Heart right ventricle (tissue), 16 donors: ENCODE data around the gene BRME1. TPM values are rescaled to one million over a fixed set of nuclear protein-coding genes. Genes with fewer than 3 reads are reported as not detected.

Source experiments
- ATAC-seq, 8 donors: fragments of 200-7000 bp; cut with Tn5 transposase; one replicate each; pipeline ENCODE4 v1.9.1; 2020; ENCODE audit warnings: mild to moderate bottlenecking in 8 of 8, moderate library complexity in 8 of 8, moderate number of reproducible peaks in 1 of 8
- DNase-seq, 2 donors: peaks; one replicate each; pipeline ENCODE4 v3.0.0-alpha.2; 2020
- H3K27ac ChIP-seq, 10 donors: fragments of 200-600 bp; sonication (generic) in 2 of 10; one replicate each; pipeline versions ENCODE4 v1.5.0 to v1.8.0; 2020 to 2022; ENCODE audit warnings: mild to moderate bottlenecking in 3 of 10
- H3K27me3 ChIP-seq, 7 donors: fragments of 200-600 bp; one replicate each; pipeline ENCODE4 v1.8.0; 2021 to 2022; ENCODE audit warnings: mild to moderate bottlenecking in 2 of 7
- H3K36me3 ChIP-seq, 9 donors: fragments of 200-600 bp; sonication (generic) in 1 of 9; one replicate each; pipeline versions ENCODE4 v1.5.0 to v1.8.0; 2020 to 2022; ENCODE audit warnings: mild to moderate bottlenecking in 2 of 9
- H3K4me1 ChIP-seq, 9 donors: fragments of 200-600 bp; sonication (generic) in 1 of 9; one replicate each; pipeline versions ENCODE4 v1.5.0 to v1.8.0; 2020 to 2022; ENCODE audit warnings: mild to moderate bottlenecking in 4 of 9
- H3K4me3 ChIP-seq, 10 donors: fragments of 200-600 bp; sonication (generic) in 2 of 10; one replicate each; pipeline versions ENCODE4 v1.5.0 to v1.8.0; 2020 to 2022; ENCODE audit warnings: mild to moderate bottlenecking in 7 of 10, moderate library complexity in 2 of 10
- H3K9me3 ChIP-seq, 11 donors: fragments of 200-600 bp in 10 of 11; sonication (generic) in 2 of 11; one replicate each; pipeline versions ENCODE4 v1.5.0 to v1.8.0; 2013 to 2022; ENCODE audit warnings: mild to moderate bottlenecking in 2 of 11, control low read depth in 1 of 11, moderate library complexity in 1 of 11
- CTCF ChIP-seq, 9 donors: fragments of 200-600 bp; sonication (generic) in 2 of 9; IDR thresholded peaks; one replicate each; pipeline versions ENCODE4 v1.5.0 to v1.8.0; 2021 to 2022; ENCODE audit warnings: antibody characterized with exemption in 9 of 9, mild to moderate bottlenecking in 5 of 9, moderate library complexity in 1 of 9
- WGBS, 2 donors: extraction: QIAGEN DNeasy Blood & Tissue Kit; methylation state at CpG; one replicate each; pipeline ENCODE4 v1.1.7; 2013; ENCODE audit warnings: inconsistent platforms in 1 of 2; 5-methylcytosine and 5-hydroxymethylcytosine counted together
- intact Hi-C, 10 donors: fragments of 100-400 bp; cut with DNase I; formaldehyde crosslinking; loops; one replicate each; pipeline versions ENCODE4 v1.11.1 to v1.14.2; 2022
- polyA plus RNA-seq, 2 donors: library from polyadenylated mRNA; stranded (reverse); fragments of 200-250 nt; gene quantifications; one replicate each; pipeline ENCODE4 v1.2.3, GENCODE V29; 2013
- total RNA-seq, 10 donors: library from RNA; stranded (reverse); fragmentation: NEBNext Ultra II Directional in 3 of 10; extraction: Animal tissue kit (Norgen Biotek cat#: 25700) in 3 of 10; gene quantifications; one replicate each; pipeline versions ENCODE4 v1.2.1 to v1.2.4, GENCODE V29; 2021 to 2023
- donor health status: Arrhythmogenic right ventricular cardiomyopathy.
- donor health status: ischemic (EF 13 %, LVEDD 7.1; RV severe dilation, severe dysfunction).
- donor health status: healthy with polysubstance abuse.
- donor health status: DM: no; HTN: yes; CAD: no.
- donor health status: DM: no; HTN: no; CAD: no.
- donor health status: ischemic (EF 25% LVEDD 6.9; RV normal size, moderate dysfunction).
- donor health status: ischemic (EF 25% LVEDD 5.7; RV mildly dilated, moderate dysfunction).
- donor health status: healthy.
- donor health status: DM: yes; HTN: yes; CAD: no.
- donor health status: Ischemic cardiomyopathy.
- donor health status: ischemic (EF 35%, LVEDD 5.7; RV mildly dilated, moderate dysfunction).
- donor health status: nonischemic (EF 11% LVEDD 7.7; RV severe dilation, severe dysfunction).
- donor health status: DM: yes; HTN: yes; CAD: no.
- donor health status: PGD.
- donor health status: ischemic (EF 29% LVEDD 5.4; RV normal size, mild dysfunction).
- donor health status: nonischemic (EF 23%, LVEDD 6.1; RV moderate dilation, normal function).

The BRME1 gene
- total and polyA plus RNA-seq, 12 donors, result 0.19 to 2.0 (median 0.63) TPM; not detected in 2

- Histone ChIP-seq H3K27ac (peak overlapping the region; percentile 99 to 100 (median 100)), H3K4me1 (peaks cover 28 to 76% (median 48%) of the 10 kb centered on the region in 9 donors), H3K27me3 (no peaks in the 10 kb centered on the region), H3K36me3 (peaks cover 0 to 19% (median 0%) of the 10 kb centered on the region in 9 donors), H3K4me3 (peak overlapping the region; percentile 29 to 100 (median 96)), H3K9me3 (no peaks in the 10 kb centered on the region)
- ATAC-seq, result peak in 2 of 8 donors; percentile 1
- DNase-seq, result peak; percentile 72 to 81
- intact Hi-C loops, result loop anchor here in 4 of 10 donors (10.0 kb wide), 2 partner anchors 679 to 689 kb away; partner anchors contain the start of genes IER2 (in 3 of the 4) and STX10 (in 3 of the 4)
- no peak for TF ChIP-seq CTCF (IDR thresholded peaks at IDR 0.05)
- 11 to 17% methylated on average over 22 to 24 of the region's 24 CpGs for WGBS, 2 donors
These were observed 62.6 kb downstream of the BRME1 start for GRCh38 chr19:13843104-13843921.

DNA sequence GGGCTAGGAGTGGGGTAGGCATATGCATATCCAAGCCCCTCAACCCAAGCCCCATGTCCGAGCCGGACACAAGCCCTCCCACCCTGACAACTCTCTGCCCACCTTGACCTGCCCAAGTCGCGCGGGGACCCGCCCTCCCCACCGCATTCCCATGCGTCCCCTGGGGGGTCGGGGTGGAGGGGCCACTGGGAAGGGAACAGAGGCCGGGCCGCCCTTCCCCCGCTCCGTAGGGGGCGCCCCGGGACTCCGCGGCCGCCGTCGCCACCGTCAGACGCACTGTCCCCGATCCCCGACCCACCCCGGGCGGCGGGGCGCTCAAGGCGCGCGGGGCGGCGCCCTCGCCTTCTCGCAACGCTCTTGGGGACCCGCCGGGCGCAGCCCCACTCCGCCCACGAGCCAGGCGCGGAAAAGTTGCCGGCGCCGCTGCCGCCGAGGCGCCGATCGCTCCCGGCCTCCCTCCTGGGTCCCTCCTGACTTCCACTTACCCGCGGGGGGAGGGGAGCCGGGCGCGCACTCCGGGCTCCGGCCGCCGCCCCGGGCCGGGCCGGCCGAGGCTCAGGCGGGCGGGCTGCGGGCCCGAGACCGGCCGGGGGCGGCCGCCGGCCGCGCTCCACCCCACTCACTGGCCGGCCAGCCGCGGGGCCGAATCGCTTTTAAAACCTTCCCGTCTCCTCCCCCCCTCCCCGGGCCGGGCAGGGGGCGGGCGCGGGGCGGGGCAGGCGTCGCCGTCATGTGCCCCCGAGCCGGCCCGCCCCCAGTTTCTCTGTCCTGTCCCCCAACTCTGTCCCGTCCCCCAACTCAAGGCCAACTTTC, 63.4 kb downstream of the BRME1 start:
- WGBS, 2 donors, result 0 to 1% methylated on average over 64 to 94 of the region's 95 CpGs
- ATAC-seq (peak; percentile 6 to 25 (median 22)), DNase-seq (peak; percentile 91 to 92)
- Histone ChIP-seq H3K4me1 (peaks cover 29 to 76% (median 50%) of the 10 kb centered on the region in 9 donors), H3K27me3 (no peaks in the 10 kb centered on the region), H3K27ac (peak overlapping the region; percentile 99 to 100 (median 100)), H3K36me3 (peaks cover 0 to 27% (median 0%) of the 10 kb centered on the region in 9 donors), H3K4me3 (peak overlapping the region; percentile 76 to 100 (median 96)), H3K9me3 (no peaks in the 10 kb centered on the region)
- peak in 4 of 9 donors; percentile 5 to 35 (median 22) for TF ChIP-seq CTCF (IDR thresholded peaks at IDR 0.05)
- intact Hi-C loops, result loop anchor here in 4 of 10 donors (10.0 kb wide), 2 partner anchors 678 to 688 kb away; partner anchors contain the start of genes IER2 (in 3 of the 4) and STX10 (in 3 of the 4)

GRCh38 chr19:13841962-13842290, 64.0 kb downstream of the BRME1 start:
- H3K4me3 ChIP-seq, result peak overlapping the region; percentile 76 to 100 (median 96)
- DNase-seq (no peak), ATAC-seq (no peak)
- TF ChIP-seq CTCF (IDR thresholded peaks at IDR 0.05), result no peak
- H3K27ac ChIP-seq, result peak overlapping the region; percentile 99 to 100 (median 100)
- no peaks in the 10 kb centered on the region for H3K27me3 ChIP-seq
- intact Hi-C loops, result loop anchor here in 4 of 10 donors (10.0 kb wide), 2 partner anchors 677 to 687 kb away; partner anchors contain the start of genes IER2 (in 3 of the 4) and STX10 (in 3 of the 4)
- peaks cover 33 to 77% (median 51%) of the 10 kb centered on the region in 9 donors for H3K4me1 ChIP-seq
- H3K36me3 ChIP-seq, result peaks cover 0 to 30% (median 0%) of the 10 kb centered on the region in 9 donors
- WGBS, 2 donors, result 0 to 1% methylated on average over 11 of the region's 11 CpGs
- H3K9me3 ChIP-seq, result no peaks in the 10 kb centered on the region
